GM18507 (cell line): ENCODE data around the gene HMCN1.
"Not testable (repeated sequence)": the region's sequence is repeated elsewhere in the genome, so short reads cannot be mapped to it uniquely, and the experiment has no call there.

Experiments
- DNase-seq: peaks from one replicate; pipeline ENCODE4 v3.0.0; 2011; ENCODE audit warnings: low read depth; ENCODE audit not compliant: insufficient read length; ENCODE audit errors: extremely low spot score
- FAIRE-seq: peaks from 2 replicates; lab custom pipeline; 2011; peaks lifted over from hg19 to GRCh38; lab: Jason Lieb, UNC

Gene HMCN1

GRCh38 chr1:185886046-185886445 lies 151.9 kb downstream of the HMCN1 start:
- DNase-seq: no peak
- no peak for FAIRE-seq

- no peak for DNase-seq
- FAIRE-seq: no peak
Observed at GRCh38 chr1:185886671-185887070, 152.5 kb downstream of the HMCN1 start.

DNA sequence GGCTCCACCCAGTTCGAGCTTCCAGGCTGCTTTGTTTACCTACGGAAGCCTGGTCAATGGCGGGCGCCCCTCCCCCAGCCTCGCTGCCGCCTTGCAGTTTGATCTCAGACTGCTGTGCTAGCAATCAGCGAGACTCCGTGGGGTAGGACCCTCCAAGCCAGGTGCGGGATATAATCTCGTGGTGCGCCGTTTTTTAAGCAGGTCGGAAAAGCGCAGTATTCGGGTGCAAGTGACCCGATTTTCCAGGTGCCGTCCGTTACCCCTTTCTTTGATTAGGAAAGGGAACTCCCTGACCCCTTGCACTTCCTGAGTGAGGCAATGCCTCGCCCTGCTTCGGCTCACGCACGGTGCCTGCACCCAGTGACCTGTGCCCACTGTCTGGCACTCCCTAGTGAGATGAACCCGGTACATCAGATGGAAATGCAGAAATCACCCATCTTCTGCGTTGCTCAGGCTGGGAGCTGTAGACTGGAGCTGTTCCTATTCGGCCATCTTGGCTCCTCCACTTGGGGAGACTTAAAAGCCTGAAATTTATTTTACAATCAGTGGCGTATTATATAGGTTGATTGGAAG lies 158.7 kb downstream of the HMCN1 start:
- DNase-seq, FAIRE-seq: not testable (repeated sequence)

DNA sequence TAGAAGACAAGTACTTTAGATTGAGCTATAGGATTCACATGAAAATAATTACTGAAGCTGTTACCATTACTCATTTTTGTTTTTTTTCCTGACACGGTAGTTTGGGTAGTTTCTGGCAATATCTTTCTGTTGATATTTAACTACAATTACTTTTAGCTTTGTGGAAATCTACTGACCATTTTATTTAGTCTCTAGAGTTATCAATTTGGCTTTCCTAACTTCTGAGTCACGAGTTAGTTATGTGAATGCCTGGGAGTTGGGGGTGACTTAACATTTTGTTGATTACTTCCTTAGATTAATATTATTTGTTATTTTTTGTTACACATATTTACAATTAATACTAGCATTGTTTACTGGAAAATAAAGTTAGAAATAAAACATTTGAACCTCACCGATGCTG lies 160.6 kb downstream of the HMCN1 start:
- DNase-seq: no peak
- FAIRE-seq: no peak

DNA sequence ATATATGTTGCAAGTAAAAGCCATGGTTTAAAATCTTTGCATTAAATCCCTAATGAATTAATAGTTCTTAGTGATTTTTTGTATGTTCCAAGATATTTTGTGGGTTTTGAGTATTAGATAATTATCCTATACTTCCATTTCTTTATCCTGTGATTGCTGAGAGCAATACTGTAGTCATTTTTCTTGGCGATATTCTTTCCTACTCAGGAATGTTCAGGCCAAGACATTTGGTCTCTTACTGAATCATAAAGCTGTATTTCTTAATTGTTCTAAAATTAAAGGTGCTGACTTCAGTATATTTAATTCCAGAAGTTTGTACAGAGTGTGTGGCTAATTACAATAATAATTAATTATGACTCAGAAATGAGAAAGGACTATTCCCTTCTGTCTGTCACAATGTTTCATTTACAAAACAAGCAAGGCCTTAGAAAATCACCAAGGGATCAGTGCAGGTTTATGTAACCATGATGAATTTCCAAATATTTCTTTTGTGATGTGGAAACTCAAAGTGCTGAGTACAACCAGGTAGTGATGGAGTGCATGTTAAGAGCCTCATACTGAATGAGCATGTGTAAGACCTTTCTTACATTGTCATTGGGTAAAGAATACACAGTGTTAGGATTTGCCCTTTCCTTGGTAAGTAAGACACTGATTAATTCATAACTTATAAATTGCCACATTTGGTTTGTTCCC lies 161.2 kb downstream of the HMCN1 start:
- FAIRE-seq (no peak), DNase-seq (no peak)

GRCh38 chr1:185896863-185897262 lies 162.7 kb downstream of the HMCN1 start:
- DNase-seq (no peak), FAIRE-seq (no peak)

GRCh38 chr1:185906186-185906585 lies 172.0 kb downstream of the HMCN1 start:
- DNase-seq: no peak
- no peak for FAIRE-seq

GRCh38 chr1:185907246-185907645 lies 173.1 kb downstream of the HMCN1 start:
- DNase-seq: no peak
- no peak for FAIRE-seq

DNA sequence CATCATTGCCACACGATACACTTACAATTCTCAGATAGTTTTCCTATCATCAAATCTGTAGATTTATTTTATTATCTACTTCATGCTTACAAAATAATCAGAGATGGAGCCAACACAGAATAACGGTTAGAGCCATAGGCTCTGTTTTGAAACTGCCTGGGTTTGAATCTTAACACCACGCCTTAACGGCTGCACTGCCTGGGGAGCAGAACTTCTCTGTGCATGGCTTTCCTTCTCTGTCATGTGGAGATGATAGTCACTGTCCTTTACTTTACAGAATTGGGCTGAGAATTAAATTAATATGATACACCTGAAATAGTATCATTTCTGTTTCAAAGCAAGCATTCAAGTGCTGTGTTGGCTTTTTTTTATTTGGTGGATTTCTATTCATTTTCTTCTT lies 177.8 kb downstream of the HMCN1 start:
- DNase-seq (no peak), FAIRE-seq (no peak)

GRCh38 chr1:185912504-185912903 lies 178.3 kb downstream of the HMCN1 start:
- FAIRE-seq (no peak), DNase-seq (no peak)

DNA sequence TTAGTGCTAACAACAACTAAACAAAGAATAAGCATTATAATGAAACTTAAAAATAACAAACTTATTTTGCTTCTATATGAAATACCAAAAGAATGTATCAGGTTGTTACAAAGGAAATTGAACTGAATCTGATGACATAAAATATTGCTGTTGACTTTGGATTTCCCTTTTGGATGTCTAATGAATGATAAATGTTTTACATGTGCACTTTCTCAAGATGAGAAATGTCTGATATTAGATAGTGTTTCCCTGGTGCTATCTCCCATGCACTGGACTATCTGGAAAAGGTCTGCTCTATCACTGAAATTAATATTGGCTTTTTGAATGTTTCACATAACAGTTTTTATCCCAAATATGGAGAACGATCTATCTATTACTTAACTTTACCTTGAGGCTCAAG lies 179.9 kb downstream of the HMCN1 start:
- FAIRE-seq: no peak

DNA sequence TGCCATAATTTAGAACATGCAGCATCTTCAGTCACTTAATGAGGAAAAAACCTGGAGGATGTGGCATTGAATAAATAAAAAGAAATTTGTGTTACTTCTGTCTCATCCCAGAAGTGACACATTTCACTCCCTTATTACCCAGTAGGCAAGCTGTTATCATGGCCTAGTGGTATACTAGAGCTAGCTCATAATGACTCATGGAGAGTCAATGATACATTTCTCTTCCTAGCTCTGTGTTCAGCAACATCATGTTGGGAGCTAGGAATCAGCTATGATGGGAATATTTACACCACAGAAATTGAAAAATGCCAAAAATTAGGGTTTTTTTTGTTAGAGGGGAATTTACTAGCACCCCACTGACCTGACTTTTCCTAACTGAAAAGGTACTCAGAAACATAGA lies 182.7 kb downstream of the HMCN1 start:
- DNase-seq: no peak

More for the DNA sequence above, 179.9 kb downstream of the HMCN1 start:
- DNase-seq: no peak

DNA sequence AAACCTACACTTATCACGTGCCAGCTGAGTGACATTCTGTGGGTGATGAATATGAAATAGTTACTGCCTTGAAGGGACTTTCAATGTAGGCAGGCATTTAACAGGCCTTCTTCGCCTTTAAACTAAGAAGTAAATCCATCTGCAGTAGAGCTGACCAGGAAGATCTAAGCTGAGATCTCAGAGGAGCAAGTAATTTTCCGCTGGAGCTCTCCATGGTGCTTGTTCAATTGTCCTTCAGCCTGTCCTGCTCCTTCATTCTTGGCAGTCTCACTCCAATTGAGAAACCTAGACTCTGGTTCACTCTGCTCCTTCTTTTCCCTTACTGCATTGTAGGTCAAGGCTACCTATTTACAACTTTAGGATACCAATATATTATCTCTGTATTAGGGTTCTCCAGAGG lies 183.5 kb downstream of the HMCN1 start:
- DNase-seq (no peak), FAIRE-seq (no peak)

More for the DNA sequence above, 182.7 kb downstream of the HMCN1 start:
- FAIRE-seq: no peak

DNA sequence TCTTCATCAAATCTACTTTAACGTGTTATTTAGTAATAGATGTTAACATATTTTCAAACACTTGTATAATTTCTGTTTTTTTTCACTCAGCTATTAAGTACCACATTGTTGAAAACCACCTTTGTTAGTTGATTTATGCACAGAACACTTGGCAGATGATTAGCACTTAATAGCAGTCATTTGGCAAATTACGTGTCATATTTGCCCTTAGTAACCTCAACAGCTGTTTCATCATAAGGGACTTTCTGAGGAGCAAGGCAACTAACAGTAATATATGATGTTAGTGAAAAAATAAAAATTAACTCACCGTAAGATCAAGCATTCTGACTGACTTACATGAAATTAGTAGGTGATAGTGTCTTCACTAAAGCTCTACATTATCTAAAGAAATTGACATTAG lies 186.4 kb downstream of the HMCN1 start:
- no peak for FAIRE-seq

DNA sequence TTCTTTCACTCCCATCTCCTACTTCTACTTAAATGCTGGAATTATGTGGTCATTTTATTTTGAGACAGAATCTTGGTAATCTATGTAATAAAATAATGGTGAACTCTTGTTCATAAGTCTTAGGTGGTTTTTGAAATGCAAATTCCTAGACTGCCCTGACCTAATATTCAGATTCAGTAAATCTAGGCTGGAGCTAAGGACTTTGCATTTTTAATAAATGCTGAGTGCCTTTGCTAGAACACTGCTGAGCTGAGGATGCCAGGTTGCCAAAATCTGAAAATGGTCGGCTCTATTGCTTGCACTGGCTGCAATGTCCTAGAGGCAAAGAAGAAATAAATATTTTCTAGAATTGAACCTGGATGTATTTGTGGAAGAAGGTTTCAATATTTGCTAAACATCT lies 187.4 kb downstream of the HMCN1 start:
- no peak for DNase-seq
- no peak for FAIRE-seq

More for the DNA sequence above, 186.4 kb downstream of the HMCN1 start:
- no peak for DNase-seq

DNA sequence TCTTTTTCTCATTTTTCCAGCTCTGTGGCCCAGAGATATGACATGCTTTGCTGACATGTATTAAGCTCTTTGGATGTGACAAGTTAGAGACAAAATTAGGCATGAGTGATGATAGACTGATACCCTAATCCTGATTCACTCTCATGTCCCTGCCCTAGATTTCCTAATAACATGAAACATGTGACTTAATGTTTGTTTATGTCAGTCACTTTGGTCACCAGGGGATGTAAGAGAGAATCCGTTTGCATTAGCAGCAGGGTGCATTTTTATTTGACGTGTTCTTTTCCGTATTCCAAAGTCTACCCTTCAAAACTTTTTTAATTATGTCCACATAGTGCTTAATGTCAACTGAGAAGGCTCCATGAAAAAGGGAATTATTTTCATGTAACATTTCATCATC lies 192.4 kb downstream of the HMCN1 start:
- FAIRE-seq (no peak), DNase-seq (no peak)

GRCh38 chr1:185929776-185930175 lies 195.6 kb downstream of the HMCN1 start:
- FAIRE-seq (no peak), DNase-seq (no peak)

GRCh38 chr1:185931438-185931837 lies 197.2 kb downstream of the HMCN1 start:
- no peak for DNase-seq
- no peak for FAIRE-seq

DNA sequence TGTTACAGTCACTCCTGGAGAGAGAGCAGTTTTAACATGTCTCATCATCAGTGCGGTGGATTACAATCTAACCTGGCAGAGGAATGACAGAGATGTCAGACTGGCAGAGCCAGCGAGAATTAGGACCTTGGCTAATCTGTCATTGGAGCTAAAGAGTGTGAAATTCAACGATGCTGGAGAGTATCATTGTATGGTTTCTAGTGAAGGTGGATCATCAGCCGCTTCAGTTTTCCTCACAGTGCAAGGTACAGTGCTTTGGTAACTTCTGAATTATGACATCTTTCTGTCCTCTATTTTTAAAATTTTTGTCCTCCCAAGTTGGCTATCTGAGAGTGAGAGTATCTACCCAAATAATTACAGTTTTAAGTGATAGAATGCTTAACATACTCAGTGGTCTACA lies 199.4 kb downstream of the HMCN1 start:
- FAIRE-seq: no peak
- DNase-seq: no peak

- DNase-seq (no peak), FAIRE-seq (no peak)
Observed at GRCh38 chr1:185934476-185935189, 200.4 kb downstream of the HMCN1 start.

DNA sequence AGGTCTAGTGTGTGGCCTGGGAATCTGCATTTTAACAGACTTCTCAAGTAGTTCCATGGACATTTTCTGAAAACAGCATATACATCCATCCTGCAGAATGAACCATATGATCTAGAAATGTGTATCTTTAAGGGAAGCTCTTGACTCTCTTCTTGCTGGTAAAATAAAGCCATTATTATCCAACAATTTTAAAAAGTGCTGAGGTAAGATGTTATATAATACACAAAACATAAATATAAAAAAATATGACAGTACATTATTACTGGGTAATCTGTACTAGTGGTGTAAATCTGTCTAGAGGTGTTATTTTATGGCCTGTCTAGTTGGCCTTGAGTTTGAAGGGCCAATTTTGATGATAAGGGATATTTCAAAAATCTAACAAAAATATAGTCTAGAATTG lies 201.2 kb downstream of the HMCN1 start:
- DNase-seq (no peak), FAIRE-seq (no peak)
